Hindlimb muscle (tissue), 1 donor: ENCODE data around the gene RLN1. TPM values are rescaled to one million over a fixed set of nuclear protein-coding genes. Genes with fewer than 3 reads are reported as not detected.
"Not testable (repeated sequence)": the region's sequence is repeated elsewhere in the genome, so short reads cannot be mapped to it uniquely, and the experiment has no call there.

Experiments used
- DNase-seq: peaks from one replicate; pipeline ENCODE4 v3.0.0-alpha.2; 2013
- polyA plus RNA-seq: library from polyadenylated mRNA; unstranded; fragments of 120-200 nt; gene quantifications from one replicate; pipeline ENCODE4 v1.2.1, GENCODE V29; 2013; ENCODE audit not compliant: insufficient read length

Gene RLN1, protein sequence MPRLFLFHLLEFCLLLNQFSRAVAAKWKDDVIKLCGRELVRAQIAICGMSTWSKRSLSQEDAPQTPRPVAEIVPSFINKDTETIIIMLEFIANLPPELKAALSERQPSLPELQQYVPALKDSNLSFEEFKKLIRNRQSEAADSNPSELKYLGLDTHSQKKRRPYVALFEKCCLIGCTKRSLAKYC
- 0.48 TPM for polyA plus RNA-seq

DNA sequence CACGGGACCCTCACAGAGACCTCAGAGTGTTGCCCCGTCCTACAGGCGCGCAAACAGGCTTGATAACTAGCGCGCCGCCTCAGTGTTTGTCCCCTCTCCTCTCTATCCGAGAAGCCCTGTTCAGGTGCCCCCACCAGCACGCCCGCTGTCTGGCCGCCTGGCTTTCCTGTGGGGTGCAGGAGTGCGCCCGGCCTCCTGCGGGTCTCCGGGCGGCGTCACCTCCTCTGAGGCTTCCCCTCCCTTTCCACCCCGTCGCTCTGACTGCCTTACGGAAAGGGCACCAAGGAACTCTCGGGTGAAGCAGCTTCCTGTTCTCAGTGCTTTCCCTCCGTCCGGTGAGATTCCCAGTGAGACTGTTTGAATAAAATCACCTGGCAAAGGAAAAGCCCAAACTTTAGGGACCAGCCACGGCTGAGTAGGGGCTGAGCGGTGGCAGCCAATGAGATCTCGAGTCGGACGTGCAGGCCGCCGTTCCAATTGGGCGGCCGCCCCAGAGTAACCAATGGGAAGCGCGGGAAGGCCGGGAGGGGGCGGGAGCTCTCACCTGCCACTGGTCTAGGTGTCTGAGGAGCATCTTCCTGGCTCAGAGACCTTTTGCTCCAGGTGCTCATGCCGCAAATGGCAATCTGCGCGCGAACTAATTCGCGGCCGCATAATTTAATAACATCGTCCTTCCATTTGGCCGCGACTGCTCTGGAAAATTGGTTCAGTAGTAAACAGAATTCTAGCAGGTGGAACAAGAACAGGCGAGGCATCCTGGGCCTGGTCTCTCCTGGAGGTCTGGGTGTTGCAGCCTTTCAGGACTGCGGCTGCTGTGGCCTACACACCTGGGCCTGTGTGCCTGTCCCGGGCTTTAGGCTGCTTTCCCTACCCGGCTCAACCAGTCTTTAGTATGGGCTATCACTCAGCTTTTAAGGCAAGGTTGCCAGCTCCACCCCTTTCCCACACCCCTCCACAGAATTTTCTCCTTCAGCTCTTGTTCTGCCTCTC lies at the start of gene RLN1:
TSS of gene RLN1 (minus strand) at position 885 of the 990 bp plus-strand sequence. CDS start at position 755, 130 bp downstream.
- not testable (repeated sequence) for DNase-seq

DNA sequence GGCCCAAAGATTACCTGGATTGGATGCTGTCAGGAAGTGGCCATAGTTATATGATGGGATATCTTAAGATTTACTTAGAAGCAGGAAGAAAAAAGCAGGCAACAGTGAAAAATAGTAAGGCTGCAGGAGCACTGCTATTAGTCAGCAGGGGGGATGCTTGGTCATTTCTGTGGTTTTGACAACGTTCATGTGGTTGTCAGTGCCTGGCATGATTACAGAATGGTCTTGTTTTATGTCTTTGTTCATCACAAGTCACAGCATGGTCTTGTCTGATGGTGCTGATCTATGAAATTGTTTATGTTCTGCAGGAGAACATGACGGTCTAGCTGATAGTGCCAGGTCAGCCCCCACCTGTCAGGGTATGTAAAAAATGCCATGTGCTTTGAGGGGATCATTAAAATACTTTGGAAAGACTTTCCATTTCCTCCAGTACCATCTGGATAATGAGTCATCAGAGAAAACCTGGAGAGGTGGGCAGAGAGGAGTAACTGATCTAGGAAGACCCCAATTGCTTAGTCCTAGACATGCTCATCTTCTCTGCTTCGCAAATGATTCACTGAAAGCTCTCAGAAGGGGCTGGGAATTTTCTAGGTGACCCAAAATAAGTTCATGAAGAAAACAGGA lies 49.5 kb upstream of the RLN1 start:
- DNase-seq, result no peak

DNA sequence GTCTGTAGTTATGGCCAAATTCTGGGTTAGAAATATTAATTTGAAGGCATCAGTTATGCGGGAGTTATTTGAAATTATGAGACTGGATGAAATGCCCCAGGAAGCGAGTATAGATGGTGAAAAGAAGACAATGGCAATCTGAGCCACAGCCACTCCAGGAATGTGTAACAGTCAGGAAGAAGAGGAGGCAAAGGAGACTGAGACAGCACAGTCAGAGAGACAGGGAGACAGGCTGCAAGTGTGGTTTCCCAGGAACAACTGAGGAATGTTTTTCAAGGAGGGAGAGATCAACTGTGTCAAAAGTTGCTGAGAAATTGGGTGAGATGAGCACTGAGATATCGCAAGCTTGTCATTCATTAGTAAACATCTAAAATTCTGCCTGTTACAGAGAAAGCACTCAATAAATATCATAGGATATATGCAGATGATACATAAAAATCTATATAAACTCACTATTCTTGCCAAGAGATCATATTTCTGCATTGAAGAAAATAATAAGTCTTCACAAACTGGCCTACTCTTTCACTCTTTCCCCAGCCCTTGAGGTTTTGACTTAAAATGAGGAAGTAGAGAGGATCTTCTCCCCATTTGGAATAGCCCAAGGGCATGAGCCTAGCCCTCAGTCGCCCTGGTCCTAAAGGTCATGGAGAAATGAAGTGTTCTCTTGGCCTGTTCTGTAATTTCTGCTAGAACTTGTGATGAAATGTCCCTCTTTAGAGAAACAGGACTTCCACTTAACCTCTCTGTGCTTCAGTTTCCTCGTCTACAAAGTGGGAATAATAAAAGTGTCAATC lies 48.5 kb upstream of the RLN1 start:
- DNase-seq, result no peak

DNA sequence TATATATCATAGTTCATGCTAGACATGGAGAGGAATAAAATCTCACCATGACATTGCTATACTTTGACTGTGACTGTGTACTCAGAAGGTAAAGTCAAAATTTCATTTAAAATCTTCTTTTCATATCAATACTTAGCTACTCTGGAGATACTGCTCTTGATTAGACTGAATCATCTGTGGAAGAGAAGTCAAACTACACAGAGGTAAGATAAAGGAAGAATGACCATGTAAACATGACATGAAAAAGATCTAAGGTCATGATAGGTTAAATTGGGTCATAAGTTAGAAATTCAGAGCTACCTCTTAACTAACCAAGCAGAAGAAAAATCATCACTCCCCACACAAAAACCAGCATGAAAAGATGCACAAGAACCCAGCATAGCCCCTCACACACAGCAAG lies 44.8 kb upstream of the RLN1 start:
- no peak for DNase-seq

DNA sequence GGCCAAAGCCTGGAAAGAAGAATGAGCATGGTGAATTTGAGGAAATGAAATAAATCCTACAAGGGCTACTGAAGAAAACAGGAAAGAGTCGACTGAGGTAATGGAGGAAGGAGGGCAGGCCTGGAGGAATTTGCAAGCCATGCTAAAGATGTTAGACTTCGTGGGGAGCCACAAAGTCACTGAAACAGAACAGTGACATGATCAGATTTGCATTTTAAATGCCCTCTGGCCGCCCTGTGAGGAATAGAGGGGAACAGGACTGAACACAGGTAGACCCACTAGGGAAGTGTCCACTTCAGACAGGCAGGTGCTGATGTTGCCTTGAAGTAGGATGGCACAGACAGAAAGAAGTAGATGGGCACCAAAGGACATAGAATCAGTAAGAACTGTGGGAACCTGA lies 42.8 kb upstream of the RLN1 start:
- no peak for DNase-seq

DNA sequence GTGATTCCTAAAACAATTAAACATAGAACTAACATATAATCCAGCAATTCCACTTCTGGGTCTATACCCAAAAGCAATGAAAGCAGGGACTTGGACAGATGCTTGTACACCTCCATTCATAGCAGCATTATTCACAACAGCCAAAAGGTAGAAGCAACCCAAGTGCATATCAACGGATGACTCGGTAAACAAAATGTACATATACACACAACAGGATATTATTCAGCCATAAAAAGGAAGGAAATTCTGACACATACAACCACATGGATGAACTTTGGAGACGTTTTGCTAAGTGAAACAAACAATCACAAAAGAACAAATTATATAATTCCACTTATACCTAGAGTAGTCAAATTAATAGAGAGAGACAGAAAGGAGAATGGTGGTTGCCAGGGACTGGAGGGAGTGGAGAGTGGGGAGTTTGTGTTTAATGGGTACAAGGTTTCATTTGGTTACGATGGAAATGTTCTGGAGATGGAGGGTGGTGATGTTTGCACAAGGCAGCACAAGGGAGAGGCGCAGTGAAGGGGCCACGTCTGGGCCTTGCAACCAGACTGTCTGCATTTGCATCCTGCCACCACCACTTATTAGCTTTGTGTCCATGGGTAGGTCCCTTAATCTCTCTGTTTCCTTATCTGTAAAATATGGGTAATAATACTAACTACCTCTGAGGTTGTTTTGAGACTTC lies 36.3 kb upstream of the RLN1 start:
- no peak for DNase-seq

DNA sequence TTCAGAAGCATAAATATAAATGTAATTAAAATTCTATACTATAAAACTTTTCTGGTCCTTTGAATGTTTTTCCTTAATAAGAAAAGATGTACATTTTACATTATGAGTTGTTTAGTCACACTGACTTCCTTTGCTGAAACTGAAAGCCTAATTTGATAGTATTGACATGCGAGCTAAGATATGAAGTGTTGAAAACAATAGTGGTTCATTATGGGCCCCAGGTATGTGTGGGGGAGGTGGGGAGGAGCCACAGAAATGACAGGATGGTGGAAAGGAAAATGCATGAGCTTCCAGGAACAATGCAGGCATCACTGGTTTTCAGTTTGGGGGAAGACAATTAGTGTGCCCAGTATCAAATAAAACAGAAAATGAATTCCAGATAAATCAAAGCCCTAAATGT lies 35.4 kb upstream of the RLN1 start:
- DNase-seq, result no peak

DNA sequence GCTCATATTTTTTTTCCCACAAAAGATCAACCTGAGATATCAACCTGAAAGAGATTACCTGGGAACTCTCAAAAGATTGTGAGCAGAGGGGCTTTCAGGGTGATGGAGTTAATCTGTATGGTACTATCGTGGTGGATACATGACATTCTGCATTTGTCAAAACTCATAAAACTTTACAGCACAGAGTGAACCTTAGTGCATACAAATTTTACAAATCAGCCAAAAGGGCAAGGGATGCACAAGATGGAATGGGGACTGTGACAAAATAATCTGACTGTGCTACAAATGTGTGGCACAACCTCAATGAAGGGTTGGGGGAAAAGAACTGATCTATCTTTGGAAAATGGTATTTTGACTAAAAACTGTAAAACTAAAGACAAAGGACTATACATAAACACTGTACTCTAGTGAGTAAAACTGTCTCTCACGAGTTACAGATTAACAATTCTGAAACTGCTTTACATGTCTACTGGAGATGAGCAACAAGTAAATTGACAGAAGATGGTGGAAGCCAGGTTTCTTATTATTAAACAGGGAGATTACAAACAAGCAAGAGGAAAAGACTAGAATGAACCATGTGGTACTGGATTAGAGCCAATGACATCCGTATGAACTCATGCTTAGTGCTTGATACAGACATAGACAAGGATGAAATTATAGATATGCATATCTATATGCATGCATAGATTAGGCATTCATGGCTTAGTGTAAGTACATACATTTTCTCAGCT lies 24.8 kb upstream of the RLN1 start:
- no peak for DNase-seq

DNA sequence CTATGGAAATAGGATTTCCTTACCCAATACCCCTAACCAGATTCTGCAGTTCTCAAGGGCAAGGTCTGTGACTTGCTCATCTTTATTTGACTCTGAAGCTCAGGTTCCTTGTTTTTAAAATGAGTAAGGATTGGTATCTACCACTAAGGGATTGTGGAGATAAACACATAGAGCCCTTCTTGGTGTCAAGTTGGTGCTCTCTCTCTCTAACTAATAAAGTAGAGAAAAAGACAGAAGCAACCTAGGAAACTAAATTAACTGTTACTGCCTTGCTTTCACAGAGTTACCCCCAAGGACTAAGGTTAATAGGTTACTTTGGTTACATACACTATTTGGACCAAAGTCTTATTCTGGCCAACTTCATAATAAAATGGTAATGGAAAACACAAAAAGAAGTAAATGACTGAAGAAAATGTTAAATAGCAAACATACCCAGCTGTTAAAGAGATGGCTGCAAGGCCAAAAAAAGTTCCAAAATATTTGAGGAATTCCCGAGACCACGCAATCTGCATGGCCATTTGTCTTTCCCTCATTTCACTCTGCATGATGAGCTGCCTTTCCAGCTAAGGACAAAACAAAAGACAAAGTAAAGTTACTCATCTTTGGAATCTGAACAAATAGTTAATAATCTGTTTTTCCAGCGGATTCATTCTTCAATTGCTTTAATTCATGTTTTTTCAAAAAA lies 21.8 kb upstream of the RLN1 start:
- no peak for DNase-seq

DNA sequence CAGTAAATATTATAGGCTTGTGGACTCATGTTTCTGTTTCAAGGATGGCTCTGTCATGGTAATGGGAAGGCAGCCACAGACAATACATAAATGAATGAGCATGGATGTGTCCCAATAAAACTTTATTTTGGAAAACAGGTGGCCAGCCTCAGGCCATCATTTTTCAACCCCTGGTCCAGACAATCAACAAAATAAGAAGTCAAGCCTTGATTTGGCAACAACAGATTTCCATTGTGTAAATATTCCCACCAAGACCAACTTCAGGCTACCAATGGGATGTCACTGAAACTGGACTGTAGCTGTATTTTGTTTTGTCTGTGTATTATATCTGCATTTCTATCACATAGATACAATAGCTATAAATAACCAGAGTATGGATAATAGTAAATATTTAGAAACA lies 20.7 kb upstream of the RLN1 start:
- DNase-seq, result no peak

DNA sequence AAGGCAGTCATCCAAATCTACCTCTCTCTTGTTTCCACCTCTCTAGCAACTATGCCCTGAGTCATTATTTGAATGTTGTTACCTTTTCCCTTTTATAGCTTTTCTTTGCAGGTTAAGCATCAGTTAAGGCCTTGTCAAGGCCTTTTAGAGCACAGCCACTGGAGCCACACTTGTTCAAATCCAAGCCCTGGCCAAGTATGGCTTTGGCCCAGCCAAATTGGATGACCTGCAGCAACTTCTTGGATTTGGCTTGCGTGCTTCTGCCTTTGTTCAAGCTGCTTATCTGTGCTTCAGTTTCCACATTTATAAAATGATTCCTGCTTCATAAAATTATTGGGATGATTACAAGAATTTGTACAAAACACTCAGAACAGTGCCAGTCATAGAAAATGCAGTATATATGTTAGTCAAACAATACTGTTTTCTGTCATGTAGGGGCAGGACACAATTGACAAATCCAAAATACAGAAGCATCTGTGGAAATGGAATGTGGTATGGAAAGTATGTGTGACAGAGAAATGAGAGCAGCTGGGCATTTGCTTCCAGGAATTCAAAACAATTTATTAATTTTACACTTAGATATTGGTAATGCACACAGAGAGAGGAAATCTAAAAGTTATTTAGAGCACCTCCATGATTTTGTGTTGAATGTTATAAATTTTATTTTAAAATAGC lies 17.9 kb upstream of the RLN1 start:
- DNase-seq, result no peak

DNA sequence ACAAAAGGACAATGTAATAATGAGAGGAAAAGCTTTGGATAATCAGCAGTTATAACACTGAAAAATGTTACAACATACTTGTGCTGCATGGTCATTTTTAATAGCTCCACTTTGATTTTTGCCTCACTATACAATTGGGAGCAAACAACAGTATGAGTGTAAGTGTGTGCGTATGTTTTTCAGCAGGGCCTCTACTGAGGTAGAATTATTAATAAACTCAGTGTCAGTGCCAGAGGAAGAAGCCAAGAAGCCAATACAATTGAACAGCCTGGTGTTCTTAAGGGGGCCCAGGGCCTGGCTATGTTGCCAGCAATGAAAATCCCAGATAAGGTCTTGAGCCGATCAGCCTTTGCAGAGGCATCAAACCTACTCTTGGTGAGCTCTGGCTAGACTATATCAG lies 16.1 kb upstream of the RLN1 start:
- no peak for DNase-seq

DNA sequence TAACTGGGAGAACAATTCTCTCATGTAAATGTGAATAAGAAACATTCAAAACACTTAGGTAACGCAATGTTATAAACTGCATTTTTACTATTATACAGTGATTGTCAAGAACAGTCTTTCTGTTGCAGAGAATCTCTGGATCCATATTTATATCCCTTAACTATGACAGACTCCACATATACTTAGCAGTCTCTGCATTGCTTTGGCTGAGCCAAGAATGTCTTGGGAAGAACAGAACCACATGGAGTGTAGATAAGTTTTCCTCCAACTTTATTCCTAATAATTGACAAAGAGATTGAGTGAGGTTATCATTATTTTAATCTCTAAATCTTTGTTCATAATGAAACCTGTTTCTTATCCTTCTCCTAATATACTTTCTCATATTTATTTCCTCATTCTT lies 15.6 kb upstream of the RLN1 start:
- no peak for DNase-seq

DNA sequence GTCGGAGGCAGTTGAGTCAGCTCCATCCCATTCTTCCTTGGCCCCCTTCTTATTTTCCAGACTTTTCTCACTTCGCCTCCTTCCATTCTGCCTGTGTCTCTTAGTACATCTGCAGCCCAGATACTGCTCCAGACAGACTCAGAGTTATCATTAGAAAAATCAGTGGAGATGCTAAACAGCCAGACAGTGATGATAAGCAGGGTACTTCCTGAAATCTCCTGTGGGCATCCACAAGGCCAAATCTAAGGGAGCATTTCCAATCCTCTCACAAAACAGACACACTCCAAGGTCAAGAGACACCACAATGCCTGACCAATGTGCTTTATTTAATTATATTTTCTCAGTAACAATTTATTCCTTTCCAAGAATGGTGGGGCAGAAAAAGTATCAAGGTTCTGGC lies 14.5 kb upstream of the RLN1 start:
- no peak for DNase-seq

DNA sequence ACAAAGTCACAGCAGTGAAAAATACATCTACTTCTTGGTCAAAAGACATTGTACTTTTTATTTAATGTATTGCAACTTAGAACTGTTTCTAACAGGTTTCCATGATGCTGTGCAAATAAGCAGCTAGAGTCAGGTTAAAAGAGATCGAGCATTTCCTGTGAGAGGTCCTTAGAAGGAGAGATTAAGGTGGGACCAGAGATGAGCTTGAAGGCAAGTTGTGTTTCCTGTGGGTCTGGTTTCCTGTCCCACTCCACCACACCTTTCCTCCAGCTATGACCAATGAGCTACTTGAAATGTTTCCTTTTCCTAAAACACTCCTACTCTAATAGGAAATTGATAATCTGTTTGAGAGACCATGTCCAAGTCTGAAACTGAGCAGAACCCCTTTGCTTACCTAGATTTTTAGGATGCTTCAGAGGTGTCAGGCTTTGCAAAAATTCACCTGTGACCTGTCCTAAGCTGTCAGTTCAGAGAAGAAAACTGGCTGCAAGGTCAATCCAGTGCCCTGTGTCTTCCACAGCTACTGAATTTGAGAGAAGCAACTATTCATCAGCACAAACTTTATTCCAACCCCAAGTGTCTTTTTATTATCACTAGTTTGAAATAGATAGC lies 13.1 kb upstream of the RLN1 start:
- DNase-seq, result no peak

DNA sequence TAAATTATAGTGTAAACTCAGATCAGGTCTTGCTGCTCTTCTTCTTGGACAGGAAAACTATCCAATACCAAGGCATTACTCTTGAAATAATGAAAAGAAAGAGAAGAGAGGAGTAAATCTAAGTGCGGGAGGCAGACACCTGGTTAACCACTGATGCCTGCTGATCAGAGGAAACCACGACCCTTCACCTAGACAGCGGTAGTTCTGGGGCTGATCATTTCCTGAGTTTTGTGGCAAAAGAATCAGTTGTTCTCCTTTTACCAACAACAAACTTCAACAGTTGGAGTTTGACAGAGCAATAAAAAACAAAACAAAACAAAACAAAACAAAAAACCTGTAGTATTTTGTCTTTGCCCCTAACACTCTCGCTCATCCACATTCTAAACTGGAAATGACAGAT lies 3.0 kb downstream of the RLN1 start:
- DNase-seq, result no peak

DNA sequence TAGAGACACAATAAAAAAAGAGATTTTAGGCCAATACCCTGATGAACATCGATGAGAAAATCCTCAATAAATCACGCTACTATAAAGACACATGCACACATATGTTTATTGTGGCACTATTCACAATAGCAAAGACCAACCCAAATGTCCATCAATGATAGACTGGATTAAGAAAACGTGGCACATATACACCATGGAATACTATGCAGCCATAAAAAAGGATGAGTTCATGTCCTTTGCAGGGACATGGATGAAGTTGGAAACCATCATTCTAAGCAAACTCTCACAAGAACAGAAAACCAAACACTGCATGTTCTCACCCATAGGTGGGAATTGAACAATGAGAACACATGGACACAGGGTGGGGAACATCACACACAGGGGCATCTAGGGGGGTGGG lies 8.4 kb downstream of the RLN1 start:
- DNase-seq, result not testable (repeated sequence)

DNA sequence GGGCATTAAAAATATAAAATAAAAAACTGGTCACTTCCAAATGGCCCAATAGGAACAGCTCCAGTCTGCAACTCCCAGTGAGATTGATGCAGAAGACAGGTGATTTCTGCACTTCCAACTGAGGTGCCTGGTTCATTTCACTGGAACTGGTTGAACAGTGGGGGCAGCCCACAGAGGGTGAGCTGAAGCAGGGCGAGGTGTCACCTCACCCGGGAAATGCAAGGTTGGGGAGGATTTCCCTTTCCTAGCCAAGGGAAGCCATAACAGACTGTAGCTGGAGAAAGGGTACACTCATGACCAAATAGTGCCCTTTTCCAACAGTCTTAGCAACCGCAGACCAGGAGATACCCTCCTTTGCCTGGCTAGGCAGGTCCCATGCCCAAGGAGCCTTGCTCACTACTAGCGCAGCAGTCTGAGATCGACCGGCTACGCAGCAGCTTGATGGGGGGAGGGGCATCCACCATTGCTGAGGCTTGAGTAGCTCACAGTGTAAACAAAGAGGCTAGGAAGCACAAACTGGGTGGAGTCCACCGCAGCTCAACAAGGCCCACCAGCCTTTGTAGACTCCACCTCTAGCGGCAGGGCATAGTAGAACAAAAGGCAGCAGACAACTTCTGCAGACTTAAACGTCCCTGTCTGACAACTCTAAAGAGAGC lies 12.7 kb downstream of the RLN1 start:
- no peak for DNase-seq

DNA sequence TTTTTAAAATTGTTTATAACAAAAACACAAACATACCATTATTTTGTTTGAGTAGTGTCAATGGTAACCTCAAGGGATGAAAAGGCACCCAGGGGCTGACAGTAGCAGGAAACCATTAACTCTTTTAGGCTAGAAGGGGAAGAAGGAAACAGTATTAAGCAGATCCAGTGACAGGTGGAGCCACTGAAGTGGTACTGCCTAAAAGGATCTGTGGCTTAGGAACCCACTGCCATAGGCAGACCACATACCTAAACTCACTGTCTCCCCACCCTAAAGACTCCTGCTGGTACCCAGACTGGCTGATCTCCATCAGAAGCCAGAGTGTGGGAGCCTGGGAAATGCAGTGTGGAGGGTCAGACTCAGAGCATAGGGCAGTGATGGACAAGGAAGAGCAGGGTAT lies 13.5 kb downstream of the RLN1 start:
- no peak for DNase-seq
